Activated CD4-positive, alpha-beta T cell treated with anti-CD3 and anti-CD28 coated beads for 4 hours (primary cell): ENCODE measurements around the gene HCFC1R1.

Source experiments
- DNase-seq, 2 donors: peaks; one replicate each; pipeline ENCODE4 v3.0.0-alpha.2; 2020

Gene HCFC1R1

DNA sequence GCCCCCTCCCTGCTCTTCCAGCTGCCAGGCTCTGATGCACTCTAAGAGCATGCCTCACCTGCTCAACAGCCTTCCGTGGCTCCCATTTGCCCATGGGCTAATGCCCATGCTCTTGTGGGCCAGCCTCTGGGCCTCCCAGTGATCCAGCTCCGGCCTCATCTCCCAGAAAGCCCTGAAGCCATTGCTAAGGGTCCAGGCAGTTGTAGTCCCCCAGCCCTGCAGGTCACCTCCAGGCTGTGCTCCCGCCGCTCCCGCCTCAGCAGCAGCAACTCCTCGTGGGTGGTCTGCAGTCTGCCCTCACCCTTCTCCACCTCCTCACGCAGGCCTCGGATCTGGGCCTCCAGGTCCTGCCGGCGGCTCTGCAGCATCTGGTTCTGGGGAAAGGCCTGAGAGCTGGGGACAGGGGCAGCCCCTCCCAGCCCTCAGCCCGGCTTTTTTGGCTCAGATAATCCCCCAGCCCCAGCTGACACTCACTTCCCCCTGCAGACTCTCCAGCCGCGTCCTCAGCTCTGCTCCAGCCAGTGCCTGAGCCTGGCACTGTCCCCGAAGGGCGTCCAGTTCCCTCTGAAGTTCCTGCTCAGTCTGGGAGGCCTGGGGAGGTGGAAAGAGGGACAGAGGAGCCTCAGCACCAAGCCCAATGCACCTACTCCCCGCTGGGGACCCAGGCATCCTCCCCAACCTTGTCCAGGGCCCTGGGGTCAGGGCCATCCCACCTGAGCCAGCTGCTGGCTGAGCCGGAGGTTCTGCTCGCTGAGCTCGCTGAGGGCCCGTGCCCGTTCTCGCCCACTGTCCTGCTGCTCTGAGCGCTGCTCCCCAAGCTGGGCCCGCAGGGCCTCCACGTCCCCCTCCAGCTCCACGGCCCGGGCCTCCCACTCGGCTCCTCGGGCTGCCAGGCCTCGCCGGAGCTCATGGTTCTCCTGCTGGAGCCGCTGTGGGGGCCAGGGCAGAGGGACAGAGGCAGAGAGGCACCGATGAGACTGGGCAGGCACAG is 6.8 kb upstream of the HCFC1R1 start:
- no peak for DNase-seq

DNA sequence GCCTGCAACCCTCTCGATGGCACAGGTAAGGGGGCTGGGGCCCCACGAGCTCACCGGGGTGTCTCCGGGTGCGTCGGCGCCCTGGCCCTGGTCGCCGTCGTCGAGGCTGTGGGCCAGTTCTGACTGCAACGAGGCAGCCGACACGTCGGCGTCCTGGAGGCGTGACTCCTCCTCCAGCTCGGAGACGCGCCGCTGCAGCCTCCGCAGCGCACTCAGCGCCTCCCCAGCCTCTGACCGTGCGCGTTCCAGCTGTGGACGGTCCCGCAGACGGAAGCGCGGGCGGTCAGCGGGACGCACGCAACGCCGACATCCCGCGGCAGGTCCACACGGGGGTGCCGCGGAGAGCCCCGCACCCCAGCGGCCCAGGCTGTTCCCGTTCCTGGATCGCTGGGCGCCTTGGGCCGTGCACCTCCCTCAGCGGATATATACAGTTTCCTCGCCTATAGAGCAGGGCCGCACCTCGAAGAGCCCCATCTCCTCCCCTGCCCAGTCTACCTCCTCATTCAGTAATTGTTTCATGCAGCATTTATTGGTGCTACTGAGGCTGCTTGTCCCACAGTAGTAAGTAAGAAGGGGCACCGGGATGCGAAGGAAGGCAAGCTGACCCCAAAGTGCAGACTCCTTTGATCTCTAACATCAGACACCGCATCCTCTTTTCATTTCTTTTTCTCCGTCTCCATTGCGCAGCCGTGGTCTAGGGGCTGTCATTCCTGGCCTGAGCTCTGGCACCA is 5.9 kb upstream of the HCFC1R1 start:
- peak; percentile 43 to 55 for DNase-seq

GRCh38 chr16:3028716-3029319 is 5.1 kb upstream of the HCFC1R1 start:
- DNase-seq = no peak

DNA sequence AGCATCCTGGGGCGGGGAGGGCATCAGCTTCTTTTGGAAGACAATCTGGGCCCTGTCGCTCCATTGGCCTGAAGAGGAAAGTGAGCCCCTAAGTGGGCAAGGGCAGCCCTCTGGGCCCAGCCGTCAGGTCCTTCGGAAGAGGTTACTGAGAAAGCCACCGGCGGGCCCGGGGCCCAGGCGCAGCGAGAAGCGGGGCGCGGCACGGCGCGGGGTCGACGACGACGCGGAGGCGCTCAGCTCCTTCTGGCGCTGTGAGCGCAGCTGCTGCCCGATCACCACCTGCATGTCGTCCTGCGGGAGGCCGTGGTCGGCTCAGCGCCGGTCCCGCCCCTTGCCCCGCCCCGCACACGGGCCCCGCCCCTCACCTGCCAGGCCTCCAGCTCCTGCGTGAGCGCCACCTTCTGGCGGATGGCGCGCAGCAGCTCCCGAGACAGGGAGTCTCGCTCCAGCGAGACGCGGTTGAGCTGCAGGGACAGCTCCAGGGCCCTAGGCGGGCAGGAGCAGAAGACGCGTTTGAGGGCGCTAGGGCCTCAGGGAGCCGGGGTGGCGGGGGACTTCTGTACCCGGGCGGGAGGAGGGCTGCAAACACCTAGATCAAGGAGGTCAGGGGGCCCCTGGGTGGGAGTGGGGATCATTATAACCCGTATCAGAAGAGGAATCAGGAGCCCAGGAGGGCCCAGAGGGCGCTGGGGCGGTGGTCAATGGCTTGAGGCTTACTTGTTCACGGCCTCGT is 4.4 kb upstream of the HCFC1R1 start:
- peak; percentile 83 to 90 for DNase-seq

DNA sequence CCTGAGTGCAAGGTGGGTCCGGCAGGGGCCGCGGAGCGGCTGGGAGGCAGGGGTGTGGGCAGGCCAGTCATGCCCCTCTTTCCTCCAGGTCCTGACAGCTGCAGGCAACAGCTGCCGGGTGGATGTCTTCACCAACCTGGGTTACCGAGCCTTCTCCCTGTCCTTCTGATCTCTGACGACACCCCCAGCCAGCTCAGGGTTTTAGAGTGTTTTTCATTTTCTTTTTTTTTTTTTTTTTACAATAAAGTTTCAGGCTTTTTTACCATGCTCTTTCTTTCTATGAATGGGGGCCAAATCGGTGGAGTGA is 3.7 kb upstream of the HCFC1R1 start:
- no peak for DNase-seq

DNA sequence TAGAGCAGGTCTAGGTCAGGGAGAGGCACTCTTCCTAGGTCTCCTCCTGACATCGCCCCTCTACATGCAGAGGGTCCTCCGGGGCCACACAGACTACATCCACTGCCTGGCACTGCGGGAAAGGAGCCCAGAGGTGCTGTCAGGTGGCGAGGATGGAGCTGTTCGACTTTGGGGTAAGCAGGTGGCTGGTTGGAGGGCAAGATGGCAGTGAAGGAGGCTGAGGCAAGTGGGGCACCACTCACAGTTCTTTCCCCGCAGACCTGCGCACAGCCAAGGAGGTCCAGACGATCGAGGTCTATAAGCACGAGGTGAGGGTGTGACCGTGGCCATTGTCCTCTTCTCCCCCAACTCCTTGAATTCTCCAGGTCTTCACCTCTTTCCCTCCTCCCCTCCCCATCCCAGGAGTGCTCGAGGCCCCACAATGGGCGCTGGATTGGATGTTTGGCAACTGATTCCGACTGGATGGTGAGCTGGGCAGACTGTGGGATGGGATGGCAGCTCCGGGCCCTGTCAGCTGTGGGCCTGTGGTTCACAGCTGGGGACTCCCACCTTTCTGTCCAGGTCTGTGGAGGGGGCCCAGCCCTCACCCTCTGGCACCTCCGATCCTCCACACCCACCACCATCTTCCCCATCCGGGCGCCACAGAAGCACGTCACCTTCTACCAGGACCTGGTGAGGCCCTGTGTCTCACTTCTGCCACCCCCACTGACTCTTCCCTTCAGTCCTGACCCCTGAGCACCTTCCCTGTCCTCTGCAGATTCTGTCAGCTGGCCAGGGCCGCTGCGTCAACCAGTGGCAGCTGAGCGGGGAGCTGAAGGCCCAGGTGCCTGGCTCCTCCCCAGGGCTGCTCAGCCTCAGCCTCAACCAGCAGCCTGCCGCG is 3.1 kb upstream of the HCFC1R1 start:
- DNase-seq = no peak

- no peak for DNase-seq
These were observed 2.2 kb upstream of the HCFC1R1 start for GRCh38 chr16:3026003-3026378.

GRCh38 chr16:3025032-3026002 is 1.6 kb upstream of the HCFC1R1 start:
- no peak for DNase-seq

GRCh38 chr16:3023415-3023668 is 400 bp downstream of the HCFC1R1 start:
- DNase-seq = no peak

DNA sequence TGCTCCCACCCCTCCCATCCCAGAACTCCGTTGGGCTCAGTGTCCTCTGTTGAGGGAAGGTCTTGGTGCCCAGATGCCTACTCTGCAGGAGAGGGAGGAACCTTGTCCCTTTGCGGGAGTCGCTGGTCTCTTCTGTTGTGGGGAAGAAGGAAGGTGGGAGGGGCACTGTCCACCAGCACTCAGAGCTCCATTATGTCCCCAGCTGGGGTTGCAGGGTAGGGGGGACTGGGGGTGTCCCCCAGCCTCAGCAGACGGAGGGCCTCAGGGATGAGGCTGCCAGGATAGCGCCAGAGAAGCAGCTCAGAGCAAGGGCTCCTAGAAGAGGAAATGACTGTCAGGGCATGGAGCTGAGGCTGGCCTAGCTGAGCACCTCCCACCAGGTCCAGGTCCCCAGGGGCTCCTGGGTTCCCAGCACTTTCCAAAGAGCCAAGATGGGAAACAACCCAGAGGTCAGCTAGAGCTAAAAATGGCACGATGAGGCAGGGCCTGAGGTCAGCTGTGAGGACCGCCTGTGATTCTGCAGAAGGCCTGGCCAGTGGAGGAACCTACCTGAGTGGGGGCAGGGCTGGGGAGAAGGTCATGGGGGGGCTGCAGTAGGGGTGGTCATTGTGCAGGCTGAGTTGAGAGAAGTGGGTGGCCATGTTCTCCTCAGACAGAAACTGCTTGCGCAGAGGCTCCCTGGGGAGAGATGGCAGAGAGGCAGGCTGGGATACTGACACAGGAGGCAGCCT is 893 bp downstream of the HCFC1R1 start:
- DNase-seq = no peak

- peak; percentile 92 to 94 for DNase-seq
These were observed 1.5 kb downstream of the HCFC1R1 start for GRCh38 chr16:3022208-3022683.

DNA sequence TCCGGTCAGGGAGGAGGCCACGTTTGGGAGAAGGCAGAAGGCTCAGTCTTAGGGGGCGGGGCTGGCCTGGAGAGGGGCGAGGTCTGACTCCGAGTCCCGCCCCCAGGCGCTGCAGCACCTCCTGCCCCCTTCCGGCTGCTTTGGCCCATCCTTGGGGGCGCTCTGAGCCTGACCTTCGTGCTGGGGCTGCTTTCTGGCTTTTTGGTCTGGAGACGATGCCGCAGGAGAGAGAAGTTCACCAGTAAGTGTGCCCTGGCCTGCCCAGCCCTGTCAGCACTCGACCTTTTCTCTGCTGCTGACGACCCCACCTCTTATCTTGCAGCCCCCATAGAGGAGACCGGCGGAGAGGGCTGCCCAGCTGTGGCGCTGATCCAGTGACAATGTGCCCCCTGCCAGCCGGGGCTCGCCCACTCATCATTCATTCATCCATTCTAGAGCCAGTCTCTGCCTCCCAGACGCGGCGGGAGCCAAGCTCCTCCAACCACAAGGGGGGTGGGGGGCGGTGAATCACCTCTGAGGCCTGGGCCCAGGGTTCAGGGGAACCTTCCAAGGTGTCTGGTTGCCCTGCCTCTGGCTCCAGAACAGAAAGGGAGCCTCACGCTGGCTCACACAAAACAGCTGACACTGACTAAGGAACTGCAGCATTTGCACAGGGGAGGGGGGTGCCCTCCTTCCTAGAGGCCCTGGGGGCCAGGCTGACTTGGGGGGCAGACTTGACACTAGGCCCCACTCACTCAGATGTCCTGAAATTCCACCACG is 2.1 kb downstream of the HCFC1R1 start:
- DNase-seq = peak; percentile 90

- peak; percentile 72 to 80 for DNase-seq
These were observed 2.9 kb downstream of the HCFC1R1 start for GRCh38 chr16:3020604-3021448.

GRCh38 chr16:3020247-3020603 is 3.5 kb downstream of the HCFC1R1 start, which contains the start of gene TNFRSF12A:
TSS of gene TNFRSF12A (plus strand) at chr16:3020368. CDS start at chr16:3020398, 30 bp downstream.
- DNase-seq = peak; percentile 55 to 68

DNA sequence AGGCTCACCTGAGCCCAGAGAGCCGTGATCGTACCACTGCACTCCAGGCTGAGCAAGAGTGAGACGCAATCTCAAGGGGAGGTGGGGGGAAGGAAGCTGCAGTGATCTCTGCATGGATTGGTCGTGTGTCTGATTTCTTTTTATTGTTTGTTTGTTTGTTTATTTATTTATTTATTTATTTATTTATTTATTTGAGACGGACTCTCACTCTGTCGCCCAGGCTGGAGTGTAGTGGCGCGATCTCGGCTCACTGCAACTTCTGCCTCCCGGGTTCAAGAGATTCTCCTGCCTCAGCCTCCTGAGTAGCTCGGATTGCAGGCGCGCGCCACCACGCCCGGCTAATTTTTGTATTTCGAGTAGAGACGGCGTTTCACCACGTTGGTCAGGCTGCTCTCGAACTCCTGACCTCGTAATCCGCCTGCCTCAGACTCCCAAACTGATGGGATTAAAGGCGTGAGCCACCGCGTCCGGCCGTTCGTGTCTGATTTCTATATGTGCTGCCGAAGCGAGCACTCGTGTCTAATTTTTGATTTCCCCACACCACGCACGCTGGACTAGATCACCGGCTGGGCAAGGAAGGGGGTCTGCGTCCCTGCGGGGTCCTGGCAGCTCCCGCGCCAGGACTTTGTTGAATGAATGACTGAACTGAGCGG is 4.0 kb downstream of the HCFC1R1 start:
- DNase-seq = no peak

DNA sequence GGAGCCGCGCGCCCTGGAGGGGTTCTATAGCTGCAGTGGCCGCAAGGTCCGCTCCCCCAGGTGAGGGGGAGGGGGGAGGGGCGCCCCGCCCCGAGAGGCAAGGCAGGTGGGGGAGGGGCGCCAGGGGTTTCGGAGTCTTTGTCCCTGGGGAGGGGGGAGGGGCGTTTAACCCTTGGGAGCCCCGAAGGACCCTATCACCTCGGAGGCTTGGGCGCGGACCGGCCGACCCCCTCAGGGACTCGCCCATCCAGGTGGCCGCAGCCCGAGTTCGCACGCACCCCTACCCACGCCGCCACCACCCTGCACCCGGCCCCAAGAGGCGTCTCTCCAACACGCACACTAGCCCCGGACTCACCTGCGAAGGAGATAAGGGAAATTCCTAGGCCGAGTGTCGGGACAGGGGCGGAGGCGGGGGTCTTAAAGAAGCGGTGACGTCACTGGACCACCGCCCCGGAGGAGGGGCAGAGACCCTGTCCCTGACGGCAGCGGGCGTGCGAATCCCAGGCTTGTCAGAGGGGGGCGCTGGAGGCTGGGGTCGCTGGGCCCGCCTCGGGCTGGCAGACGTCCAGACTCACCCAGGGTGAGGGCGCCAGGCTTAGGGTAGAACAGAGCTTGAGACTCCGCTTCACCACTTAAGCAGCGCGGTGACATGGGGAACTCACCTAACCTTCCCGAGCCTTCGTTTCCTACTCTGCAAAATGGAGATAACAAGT is 5.8 kb downstream of the HCFC1R1 start, which contains the start of gene CLDN6:
CLDN6 (minus strand) TSS at position 390 of the 713 bp plus-strand sequence. CDS start 2,162 bp downstream, outside the sequence.
- no peak for DNase-seq

GRCh38 chr16:3017344-3017743 is 6.4 kb downstream of the HCFC1R1 start:
- no peak for DNase-seq
